GM21423 (cell line): Measurements from ENCODE around the gene WDR4.
A peak's percentile ranks its signal among the peaks of the same experiment; 100 is the strongest.
"Not testable (repeated sequence)": the region's sequence is repeated elsewhere in the genome, so short reads cannot be mapped to it uniquely, and the experiment has no call there.

Experiments used
- ATAC-seq: cut with Tn5 transposase; IDR thresholded peaks from one replicate; pipeline ENCODE4 v1.9.1; 2021; ENCODE audit warnings: mild to moderate bottlenecking, moderate library complexity; ENCODE audit not compliant: unreplicated experiment

The WDR4 gene

GRCh38 chr21:42878993-42879787 lies at the start of gene WDR4:
Gene WDR4, minus strand, starts transcription at chr21:42879539. Its CDS starts 44 bp downstream, at chr21:42879495.
- peak; percentile 85 for ATAC-seq

GRCh38 chr21:42927474-42928200 lies 48.3 kb upstream of the WDR4 start:
- ATAC-seq: not testable (repeated sequence)

- no peak for ATAC-seq
These were observed 46.0 kb upstream of the WDR4 start, which contains the start of gene ERVH48-1 for GRCh38 chr21:42925114-42925926. Gene ERVH48-1, minus strand, starts transcription at chr21:42925630. Its CDS starts 6,624 bp downstream, at chr21:42919006.

GRCh38 chr21:42924433-42924751 lies 45.1 kb upstream of the WDR4 start:
- ATAC-seq: no peak

- ATAC-seq: peak; percentile 88
These were observed 44.5 kb upstream of the WDR4 start for GRCh38 chr21:42923553-42924432.

GRCh38 chr21:42922918-42923317 lies 43.6 kb upstream of the WDR4 start:
- ATAC-seq: no peak

- ATAC-seq: no peak
These were observed 42.6 kb upstream of the WDR4 start for GRCh38 chr21:42921927-42922326.

GRCh38 chr21:42918291-42918690 lies 39.0 kb upstream of the WDR4 start:
- ATAC-seq: no peak

- no peak for ATAC-seq
These were observed 34.1 kb upstream of the WDR4 start for GRCh38 chr21:42913476-42913875.

- ATAC-seq: not testable (repeated sequence)
These were observed 32.6 kb upstream of the WDR4 start for GRCh38 chr21:42911920-42912319.

- not testable (repeated sequence) for ATAC-seq
These were observed 29.1 kb upstream of the WDR4 start for GRCh38 chr21:42908484-42908883.

- ATAC-seq: no peak
These were observed 26.9 kb upstream of the WDR4 start for GRCh38 chr21:42906233-42906632.

- ATAC-seq: no peak
These were observed 25.9 kb upstream of the WDR4 start for GRCh38 chr21:42905195-42905594.

GRCh38 chr21:42903817-42904216 lies 24.5 kb upstream of the WDR4 start:
- ATAC-seq: no peak

- ATAC-seq: no peak
These were observed 21.1 kb upstream of the WDR4 start for GRCh38 chr21:42900446-42900845.

GRCh38 chr21:42892931-42893755 lies 13.8 kb upstream of the WDR4 start, which contains the start of gene NDUFV3:
Gene NDUFV3, plus strand, starts transcription at chr21:42893309. Its CDS starts 25 bp downstream, at chr21:42893334.
- peak; percentile 90 for ATAC-seq

GRCh38 chr21:42892582-42892930 lies 13.2 kb upstream of the WDR4 start:
- ATAC-seq: no peak

- ATAC-seq: no peak
These were observed 8.0 kb upstream of the WDR4 start for GRCh38 chr21:42887326-42887725.

GRCh38 chr21:42883921-42884320 lies 4.6 kb upstream of the WDR4 start:
- no peak for ATAC-seq
